Activated naive CD4-positive, alpha-beta T cell treated with anti-CD3 and anti-CD28 coated beads, Interleukin-2, amount 10 ng/mL, durations not matched to agents 7 days and 5 days (primary cell): ENCODE measurements around the gene MYZAP.

ENCODE experiments used
- CTCF ChIA-PET: fragments of 350-600 bp; sonication (Branson Sonifier 250); formaldehyde crosslinking; loops from one replicate; lab custom pipeline; 2021; ENCODE audit warnings: antibody characterized with exemption; lab: Charles Lee
- DNase-seq: peaks from one replicate; pipeline ENCODE4 v3.0.0-alpha.2; 2020
- H3K27ac Mint-ChIP-seq: one replicate; pipeline ENCODE4 v1.8.0; 2021; ENCODE audit warnings: mild to moderate bottlenecking, moderate library complexity, mixed read lengths
- H3K27me3 Mint-ChIP-seq: one replicate; pipeline ENCODE4 v1.8.0; 2021; ENCODE audit warnings: mild to moderate bottlenecking, mixed read lengths
- H3K36me3 Mint-ChIP-seq: one replicate; pipeline ENCODE4 v1.8.0; 2021; ENCODE audit warnings: mixed read lengths
- H3K4me1 Mint-ChIP-seq: one replicate; pipeline ENCODE4 v1.8.0; 2021; ENCODE audit warnings: mixed read lengths
- H3K4me3 Mint-ChIP-seq: one replicate; pipeline ENCODE4 v1.8.0; 2021; ENCODE audit warnings: mild to moderate bottlenecking, moderate library complexity, mixed read lengths
- H3K9me3 Mint-ChIP-seq: one replicate; pipeline ENCODE4 v1.8.0; 2021; ENCODE audit warnings: mixed read lengths

The MYZAP gene

GRCh38 chr15:57631386-57632110 lies 39.8 kb downstream of the MYZAP start:
- Mint-ChIP-seq H3K4me1 (no peaks in the 10 kb centered on the region), H3K36me3 (no peaks in the 10 kb centered on the region), H3K27me3 (peaks cover 3% of the 10 kb centered on the region), H3K4me3 (no peak overlapping the region), H3K27ac (no peak overlapping the region), H3K9me3 (no peaks in the 10 kb centered on the region)
- DNase-seq, result no peak
- CTCF ChIA-PET, result no interaction called here

DNA sequence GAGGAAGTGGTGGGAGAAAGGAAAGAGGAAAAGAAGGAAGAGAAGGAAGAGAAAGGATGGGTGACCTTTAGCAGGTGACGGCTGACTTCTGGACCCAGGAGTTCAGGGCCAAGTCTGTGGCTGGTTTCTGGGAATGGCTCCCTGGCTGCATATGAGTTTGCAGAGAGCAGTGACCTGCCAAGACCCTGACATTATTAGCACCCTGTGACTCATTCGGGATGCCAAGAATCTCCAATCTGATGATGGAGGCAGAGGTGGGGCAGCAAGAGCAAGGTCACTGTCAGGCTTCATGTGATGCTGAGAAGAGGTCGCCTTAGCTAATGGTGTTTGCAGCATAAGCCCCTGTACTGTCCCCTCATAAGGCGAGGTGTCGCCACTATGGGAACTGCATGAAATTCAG lies 42.6 kb downstream of the MYZAP start:
- CTCF ChIA-PET, result no interaction called here

DNA sequence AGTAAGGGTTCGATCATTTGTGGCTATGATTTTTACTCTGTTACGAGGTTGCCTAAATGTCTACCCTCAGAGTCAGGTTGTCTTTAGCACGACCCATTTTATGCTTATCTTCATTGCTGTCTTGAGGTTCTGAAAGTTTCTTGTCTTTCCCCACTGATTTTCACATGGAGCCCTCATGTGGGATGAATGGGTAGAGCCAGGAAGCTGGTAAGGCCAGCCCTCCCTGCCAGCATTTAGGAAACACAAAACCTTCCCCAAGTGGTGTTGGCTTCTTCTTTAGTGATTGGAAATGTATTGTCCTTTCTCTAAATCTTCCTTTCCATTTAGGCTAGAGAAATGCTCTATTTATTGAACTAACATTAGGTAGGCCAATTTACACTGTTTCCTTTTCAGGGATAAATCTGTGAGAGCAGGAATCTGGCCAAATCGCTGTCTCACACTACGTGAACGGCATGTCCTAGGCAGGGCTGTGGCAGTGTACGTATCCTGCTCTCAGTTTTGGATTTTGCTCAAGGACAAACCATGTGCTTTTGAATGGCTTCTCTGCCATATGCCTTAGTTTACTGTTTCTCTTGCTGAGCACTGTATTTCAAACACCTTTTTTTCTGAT lies 43.7 kb downstream of the MYZAP start:
- no peaks in the 10 kb centered on the region for H3K4me1 Mint-ChIP-seq
- no peaks in the 10 kb centered on the region for H3K36me3 Mint-ChIP-seq
- peaks cover 3% of the 10 kb centered on the region for H3K27me3 Mint-ChIP-seq
- CTCF ChIA-PET, result no interaction called here
- no peak overlapping the region for H3K27ac Mint-ChIP-seq
- DNase-seq, result no peak
- H3K4me3 Mint-ChIP-seq, result no peak overlapping the region
- H3K9me3 Mint-ChIP-seq, result no peaks in the 10 kb centered on the region

More for the DNA sequence above, 42.6 kb downstream of the MYZAP start:
- Mint-ChIP-seq H3K4me1 (no peaks in the 10 kb centered on the region), H3K27ac (no peak overlapping the region), H3K4me3 (no peak overlapping the region), H3K27me3 (peaks cover 3% of the 10 kb centered on the region), H3K9me3 (no peaks in the 10 kb centered on the region), H3K36me3 (no peaks in the 10 kb centered on the region)
- no peak for DNase-seq

GRCh38 chr15:57637846-57638245 lies 46.1 kb downstream of the MYZAP start:
- CTCF ChIA-PET, result no interaction called here
- H3K4me1 Mint-ChIP-seq, result peaks cover 6% of the 10 kb centered on the region
- H3K27ac Mint-ChIP-seq, result no peak overlapping the region
- no peak for DNase-seq
- no peaks in the 10 kb centered on the region for H3K9me3 Mint-ChIP-seq
- H3K27me3 Mint-ChIP-seq, result peaks cover 3% of the 10 kb centered on the region
- H3K4me3 Mint-ChIP-seq, result no peak overlapping the region
- no peaks in the 10 kb centered on the region for H3K36me3 Mint-ChIP-seq

- Mint-ChIP-seq H3K27ac (no peak overlapping the region), H3K9me3 (no peaks in the 10 kb centered on the region), H3K4me1 (peaks cover 6% of the 10 kb centered on the region), H3K4me3 (no peak overlapping the region), H3K27me3 (peaks cover 12% of the 10 kb centered on the region), H3K36me3 (no peaks in the 10 kb centered on the region)
- DNase-seq, result no peak
- CTCF ChIA-PET, result interaction anchor here (1.1 to 1.4 kb wide), 3 partner anchors 11 to 150 kb away, joined by 3 read pairs; no protein-coding TSS in a partner anchor
Measured at GRCh38 chr15:57639306-57639705, 47.6 kb downstream of the MYZAP start.

- no peak overlapping the region for H3K4me3 Mint-ChIP-seq
- no peaks in the 10 kb centered on the region for H3K9me3 Mint-ChIP-seq
- DNase-seq, result peak; percentile 40
- H3K27me3 Mint-ChIP-seq, result peaks cover 12% of the 10 kb centered on the region
- no peak overlapping the region for H3K27ac Mint-ChIP-seq
- H3K4me1 Mint-ChIP-seq, result peaks cover 6% of the 10 kb centered on the region
- H3K36me3 Mint-ChIP-seq, result no peaks in the 10 kb centered on the region
- CTCF ChIA-PET, result interaction anchor here (0.7 to 1.6 kb wide), 9 partner anchors 12 to 429 kb away, joined by 3 to 5 read pairs (median 4); no protein-coding TSS in a partner anchor
Measured at GRCh38 chr15:57640930-57641682, 49.4 kb downstream of the MYZAP start.

GRCh38 chr15:57643826-57644225 lies 52.1 kb downstream of the MYZAP start:
- CTCF ChIA-PET, result interaction anchor here (0.5 to 2.3 kb wide), 4 partner anchors 12 to 217 kb away, joined by 3 to 11 read pairs (median 6); no protein-coding TSS in a partner anchor
- peaks cover 12% of the 10 kb centered on the region for H3K27me3 Mint-ChIP-seq
- no peak overlapping the region for H3K27ac Mint-ChIP-seq

DNA sequence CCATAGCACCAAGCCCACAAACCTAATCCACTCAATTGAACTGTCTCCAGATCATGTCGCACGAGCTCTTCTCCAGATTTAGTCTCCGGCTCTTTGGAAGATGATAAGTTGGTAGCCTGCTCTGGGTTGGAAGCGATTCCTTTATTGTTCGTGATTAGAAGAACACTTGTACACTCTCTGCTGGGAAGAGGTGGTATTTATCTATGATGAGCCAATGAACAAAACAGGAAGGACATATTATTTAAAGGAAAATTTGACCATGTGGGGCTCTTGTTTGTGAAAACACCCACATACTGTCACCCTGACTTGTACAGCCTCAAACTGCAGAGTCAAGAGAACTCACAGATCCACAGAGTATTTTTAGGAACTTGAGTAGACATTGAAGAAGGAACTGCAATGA lies 54.4 kb downstream of the MYZAP start:
- Mint-ChIP-seq H3K4me1 (peaks cover 5% of the 10 kb centered on the region), H3K27ac (no peak overlapping the region), H3K27me3 (peaks cover 12% of the 10 kb centered on the region), H3K9me3 (no peaks in the 10 kb centered on the region), H3K4me3 (no peak overlapping the region), H3K36me3 (no peaks in the 10 kb centered on the region)
- no peak for DNase-seq
- CTCF ChIA-PET, result no interaction called here

More at GRCh38 chr15:57643826-57644225, 52.1 kb downstream of the MYZAP start:
- DNase-seq, result no peak
- Mint-ChIP-seq H3K36me3 (no peaks in the 10 kb centered on the region), H3K9me3 (no peaks in the 10 kb centered on the region), H3K4me1 (peaks cover 6% of the 10 kb centered on the region), H3K4me3 (no peak overlapping the region)

DNA sequence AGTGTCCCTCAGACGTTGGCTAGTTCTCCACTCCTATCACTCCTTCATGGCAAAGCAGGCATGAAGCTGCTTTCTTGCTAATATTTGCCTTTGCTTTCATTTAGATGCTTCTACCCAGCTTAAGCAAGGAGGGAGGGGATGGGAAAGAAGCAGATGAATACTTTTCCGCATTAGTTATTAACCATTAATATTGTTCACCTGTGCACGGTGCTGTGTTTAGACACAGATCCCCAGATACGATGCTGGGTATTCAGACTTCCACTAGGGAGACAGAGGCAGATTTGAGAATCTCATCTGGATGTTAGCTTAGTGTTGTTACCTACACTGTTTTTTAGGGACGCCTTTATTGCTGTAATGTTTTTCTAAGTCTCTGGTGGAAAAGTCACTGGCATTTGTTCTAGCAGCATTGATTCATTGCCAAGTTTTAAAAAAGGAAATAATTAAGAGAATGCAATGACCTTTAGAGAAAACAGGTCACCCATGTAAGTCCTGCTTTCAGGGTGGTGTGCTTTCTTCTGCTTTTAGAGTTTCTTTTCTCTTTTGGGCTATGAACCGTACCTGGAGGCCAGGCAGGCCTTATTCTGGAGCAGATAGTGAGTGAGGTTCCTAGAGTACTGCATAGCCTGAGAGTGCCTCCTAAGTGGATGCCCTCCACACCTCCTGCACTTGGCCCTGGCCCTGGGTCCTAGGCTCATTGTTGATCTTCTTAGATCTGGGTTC lies 55.5 kb downstream of the MYZAP start:
- Mint-ChIP-seq H3K4me1 (peaks cover 9% of the 10 kb centered on the region), H3K27ac (no peak overlapping the region), H3K4me3 (no peak overlapping the region), H3K27me3 (peaks cover 12% of the 10 kb centered on the region), H3K36me3 (no peaks in the 10 kb centered on the region), H3K9me3 (no peaks in the 10 kb centered on the region)
- CTCF ChIA-PET, result no interaction called here
- DNase-seq, result no peak

GRCh38 chr15:57647791-57648130 lies 56.1 kb downstream of the MYZAP start:
- CTCF ChIA-PET, result no interaction called here
- DNase-seq, result no peak
- Mint-ChIP-seq H3K27me3 (peaks cover 12% of the 10 kb centered on the region), H3K27ac (no peak overlapping the region), H3K36me3 (no peaks in the 10 kb centered on the region), H3K4me1 (peaks cover 12% of the 10 kb centered on the region), H3K9me3 (no peaks in the 10 kb centered on the region), H3K4me3 (no peak overlapping the region)

DNA sequence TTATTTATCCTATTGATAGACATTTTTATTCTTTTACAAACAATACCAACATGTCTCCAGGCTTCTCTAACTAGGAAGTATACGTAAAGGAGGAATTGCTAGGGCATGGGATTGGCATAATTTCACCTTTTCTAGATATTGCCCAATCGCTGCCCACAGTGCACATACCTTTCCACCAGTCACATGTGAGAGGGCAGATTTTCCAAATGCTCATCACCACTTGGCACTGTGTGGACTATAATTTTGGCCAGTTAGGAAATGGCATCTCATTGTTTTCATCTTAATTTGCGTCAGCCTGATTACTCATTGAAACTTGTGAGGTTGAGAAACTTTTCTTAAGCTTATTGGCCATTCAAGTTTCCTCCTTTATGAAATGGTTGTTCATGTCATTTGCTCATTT lies 57.4 kb downstream of the MYZAP start:
- DNase-seq, result no peak
- H3K4me1 Mint-ChIP-seq, result peaks cover 12% of the 10 kb centered on the region
- no peak overlapping the region for H3K27ac Mint-ChIP-seq
- no peaks in the 10 kb centered on the region for H3K9me3 Mint-ChIP-seq
- CTCF ChIA-PET, result no interaction called here
- no peak overlapping the region for H3K4me3 Mint-ChIP-seq
- H3K36me3 Mint-ChIP-seq, result no peaks in the 10 kb centered on the region
- peaks cover 1% of the 10 kb centered on the region for H3K27me3 Mint-ChIP-seq

GRCh38 chr15:57651445-57651844 lies 59.7 kb downstream of the MYZAP start:
- CTCF ChIA-PET, result interaction anchor here (0.6 kb wide), 1 partner anchor 92 kb away, joined by 3 read pairs; no protein-coding TSS in a partner anchor
- Mint-ChIP-seq H3K27ac (no peak overlapping the region), H3K36me3 (no peaks in the 10 kb centered on the region), H3K4me3 (no peak overlapping the region), H3K27me3 (peaks cover under 1% of the 10 kb centered on the region), H3K9me3 (no peaks in the 10 kb centered on the region), H3K4me1 (peaks cover 12% of the 10 kb centered on the region)
- DNase-seq, result no peak

DNA sequence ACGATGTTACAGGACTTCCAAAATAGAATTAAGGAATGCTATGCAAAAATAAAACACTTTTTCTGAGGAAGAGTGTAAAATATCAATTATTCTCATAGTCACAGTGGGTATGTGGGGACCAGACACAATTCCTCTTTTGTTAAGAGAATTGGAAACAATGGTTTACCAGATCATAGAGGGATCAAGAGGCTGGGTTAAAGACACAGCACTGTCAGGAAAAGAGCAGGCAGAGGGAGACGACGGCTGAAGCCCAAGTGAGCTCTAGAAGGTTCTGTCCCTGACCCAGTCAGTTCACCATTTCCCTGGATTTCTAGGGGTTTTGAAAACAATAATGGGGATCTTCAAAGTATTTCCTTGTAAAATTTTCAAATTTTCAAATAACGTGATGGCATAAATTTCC lies 60.8 kb downstream of the MYZAP start:
- Mint-ChIP-seq H3K9me3 (no peaks in the 10 kb centered on the region), H3K36me3 (no peaks in the 10 kb centered on the region), H3K27ac (no peak overlapping the region), H3K4me1 (peaks cover 12% of the 10 kb centered on the region), H3K27me3 (peaks cover 6% of the 10 kb centered on the region), H3K4me3 (no peak overlapping the region)
- CTCF ChIA-PET, result interaction anchor here (0.7 kb wide), 1 partner anchor 17 kb away, joined by 3 read pairs; no protein-coding TSS in a partner anchor
- no peak for DNase-seq
